Measurements from ENCODE around the gene KLHL17.

GRCh38 chr1:1003618-1004419 lies 43.4 kb downstream of the KLHL17 start:
- TF ChIP-seq CTCF (IDR thresholded peaks at IDR 0.05; ENCODE audit: low read length) (no peak), EZH2 (IDR thresholded peaks at IDR 0.05; ENCODE audit: borderline replicate concordance, low read length) (no peak)
